Lower leg skin (tissue), 3 donors: ENCODE data around the gene KMO.

Source experiments
- POLR2A ChIP-seq, 2 donors: fragments of 450-650 bp; IDR thresholded peaks; one replicate each; pipeline ENCODE4 v1.6.1; 2016 to 2017; ENCODE audit warnings: antibody characterized with exemption in 2 of 2, mild to moderate bottlenecking in 1 of 2, moderate library complexity in 1 of 2
- TF ChIP-seq, protein P1 (sequence below), 3 donors: fragments of 450-650 bp; IDR thresholded peaks; one replicate each; pipeline ENCODE4 v1.5.1; 2016; ENCODE audit warnings: antibody characterized with exemption in 3 of 3, mild to moderate bottlenecking in 3 of 3, moderate library complexity in 2 of 3

GRCh38 chr1:241630005-241630404 lies 97.8 kb downstream of the KMO start:
- TF ChIP-seq, protein P1, sequence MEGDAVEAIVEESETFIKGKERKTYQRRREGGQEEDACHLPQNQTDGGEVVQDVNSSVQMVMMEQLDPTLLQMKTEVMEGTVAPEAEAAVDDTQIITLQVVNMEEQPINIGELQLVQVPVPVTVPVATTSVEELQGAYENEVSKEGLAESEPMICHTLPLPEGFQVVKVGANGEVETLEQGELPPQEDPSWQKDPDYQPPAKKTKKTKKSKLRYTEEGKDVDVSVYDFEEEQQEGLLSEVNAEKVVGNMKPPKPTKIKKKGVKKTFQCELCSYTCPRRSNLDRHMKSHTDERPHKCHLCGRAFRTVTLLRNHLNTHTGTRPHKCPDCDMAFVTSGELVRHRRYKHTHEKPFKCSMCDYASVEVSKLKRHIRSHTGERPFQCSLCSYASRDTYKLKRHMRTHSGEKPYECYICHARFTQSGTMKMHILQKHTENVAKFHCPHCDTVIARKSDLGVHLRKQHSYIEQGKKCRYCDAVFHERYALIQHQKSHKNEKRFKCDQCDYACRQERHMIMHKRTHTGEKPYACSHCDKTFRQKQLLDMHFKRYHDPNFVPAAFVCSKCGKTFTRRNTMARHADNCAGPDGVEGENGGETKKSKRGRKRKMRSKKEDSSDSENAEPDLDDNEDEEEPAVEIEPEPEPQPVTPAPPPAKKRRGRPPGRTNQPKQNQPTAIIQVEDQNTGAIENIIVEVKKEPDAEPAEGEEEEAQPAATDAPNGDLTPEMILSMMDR (IDR thresholded peaks at IDR 0.05) = no peak
- no peak for TF ChIP-seq POLR2A (IDR thresholded peaks at IDR 0.05)
